ENCODE measurements around the gene CDH13.

Gene CDH13

DNA sequence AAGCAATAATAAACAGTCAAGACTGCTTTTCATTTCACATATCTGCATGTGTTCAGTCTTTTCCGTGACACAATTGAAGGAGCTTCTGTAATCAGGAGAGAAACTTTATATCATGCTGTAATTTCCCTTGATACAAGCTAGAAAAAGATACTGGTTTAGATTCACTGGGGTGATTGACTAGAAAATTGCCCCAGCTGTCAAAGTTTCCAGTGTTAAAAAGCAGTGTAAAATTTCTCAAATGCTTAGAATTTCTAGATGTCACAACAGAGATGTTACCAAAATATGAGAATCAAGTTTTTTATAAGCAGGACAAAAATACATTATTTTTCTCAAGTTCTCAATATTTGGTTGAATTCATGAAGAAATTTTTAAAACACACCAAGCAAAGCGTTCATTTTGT, 888.6 kb downstream of the CDH13 start:
- no peak overlapping the region for H3K4ac ChIP-seq (ENCODE audit: low read depth in 1 of 2, low read length in 2 of 2)
- H3K23ac ChIP-seq (ENCODE audit: low read length in 2 of 2), result no peak overlapping the region
- no peak for DNase-seq
- H3K14ac ChIP-seq (ENCODE audit: low read length in 2 of 2), result no peak overlapping the region
- no peak overlapping the region for H4K91ac ChIP-seq (ENCODE audit: low read length)
- H3K36me3 ChIP-seq (ENCODE audit: control insufficient read depth in 1 of 2, insufficient read depth in 2 of 2, low read depth in 1 of 2, low read length in 2 of 2), result no peaks in the 10 kb centered on the region
- H3K18ac ChIP-seq (ENCODE audit: low read depth in 1 of 2, low read length in 2 of 2), result no peak overlapping the region
- H2BK15ac ChIP-seq (ENCODE audit: low read depth, poor library complexity, severe bottlenecking), result no peak overlapping the region
- peaks cover 10% of the 10 kb centered on the region for H3K9me3 ChIP-seq (ENCODE audit: control insufficient read depth, low read length)
- no peak overlapping the region for H2AK5ac ChIP-seq (ENCODE audit: low read length, severe bottlenecking)
- no peak overlapping the region for H3K9ac ChIP-seq (ENCODE audit: low read length)
- no peak overlapping the region for H2BK12ac ChIP-seq (ENCODE audit: low read length in 2 of 2)
- H3K4me3 ChIP-seq (ENCODE audit: insufficient read depth in 1 of 2, low read depth in 1 of 2, low read length in 2 of 2), result no peak overlapping the region
- no peak overlapping the region for H2BK120ac ChIP-seq (ENCODE audit: low read depth, low read length)
- H4K8ac ChIP-seq (ENCODE audit: low read length), result no peak overlapping the region
- no peaks in the 10 kb centered on the region for H3K27me3 ChIP-seq (ENCODE audit: control insufficient read depth in 1 of 2, insufficient read depth in 1 of 2, low read length in 2 of 2)
- H2AFZ ChIP-seq (ENCODE audit: low read depth, low read length), result no peak overlapping the region
- H2BK5ac ChIP-seq (ENCODE audit: low read depth, low read length, poor library complexity, severe bottlenecking), result no peak overlapping the region
- 100% methylated on average over 1 of the region's 2 CpGs for WGBS
- no peaks in the 10 kb centered on the region for H3K4me1 ChIP-seq (ENCODE audit: control insufficient read depth, insufficient read depth, low read depth, low read length)
- H3K4me2 ChIP-seq (ENCODE audit: low read length, poor library complexity, severe bottlenecking), result no peak overlapping the region
- H3K79me1 ChIP-seq (replicated peaks; ENCODE audit: low read length, poor library complexity, severe bottlenecking), result no peaks in the 10 kb centered on the region
- H3K27ac ChIP-seq (ENCODE audit: low read length, poor library complexity, severe bottlenecking), result no peak overlapping the region

DNA sequence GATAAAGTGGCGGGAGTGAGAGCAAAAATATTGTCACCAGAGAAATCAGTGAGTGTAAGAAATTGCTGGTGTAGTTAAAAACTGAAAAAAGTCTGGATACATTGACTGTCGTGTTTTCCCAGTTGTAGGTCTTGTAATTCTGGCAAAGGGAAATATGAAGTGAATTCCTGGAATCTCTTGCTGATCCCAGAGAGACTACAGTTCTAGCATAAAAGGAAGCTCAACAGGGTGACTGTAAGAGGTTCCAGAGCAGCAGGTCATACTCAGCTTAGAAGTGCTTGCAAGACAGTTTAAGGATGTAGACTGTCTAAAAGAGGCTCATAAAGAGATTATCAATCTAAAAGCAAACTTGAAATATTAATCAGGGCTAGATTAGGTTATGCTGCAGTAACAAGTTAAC, 890.2 kb downstream of the CDH13 start:
- 96% methylated on average over 2 of the region's 2 CpGs for WGBS
- no peak overlapping the region for H3K4me2 ChIP-seq (ENCODE audit: low read length, poor library complexity, severe bottlenecking)
- no peaks in the 10 kb centered on the region for H3K4me1 ChIP-seq (ENCODE audit: control insufficient read depth, insufficient read depth, low read depth, low read length)
- H3K9me3 ChIP-seq (ENCODE audit: control insufficient read depth, low read length), result peaks cover 10% of the 10 kb centered on the region
- H4K91ac ChIP-seq (ENCODE audit: low read length), result no peak overlapping the region
- H3K14ac ChIP-seq (ENCODE audit: low read length in 2 of 2), result no peak overlapping the region
- no peak overlapping the region for H3K18ac ChIP-seq (ENCODE audit: low read depth in 1 of 2, low read length in 2 of 2)
- H2AFZ ChIP-seq (ENCODE audit: low read depth, low read length), result no peak overlapping the region
- H2BK120ac ChIP-seq (ENCODE audit: low read depth, low read length), result no peak overlapping the region
- H3K4ac ChIP-seq (ENCODE audit: low read depth in 1 of 2, low read length in 2 of 2), result no peak overlapping the region
- H2BK12ac ChIP-seq (ENCODE audit: low read length in 2 of 2), result no peak overlapping the region
- no peak overlapping the region for H3K4me3 ChIP-seq (ENCODE audit: insufficient read depth in 1 of 2, low read depth in 1 of 2, low read length in 2 of 2)
- no peaks in the 10 kb centered on the region for H3K79me1 ChIP-seq (replicated peaks; ENCODE audit: low read length, poor library complexity, severe bottlenecking)
- H3K27ac ChIP-seq (ENCODE audit: low read length, poor library complexity, severe bottlenecking), result no peak overlapping the region
- H3K23ac ChIP-seq (ENCODE audit: low read length in 2 of 2), result no peak overlapping the region
- no peaks in the 10 kb centered on the region for H3K27me3 ChIP-seq (ENCODE audit: control insufficient read depth in 1 of 2, insufficient read depth in 1 of 2, low read length in 2 of 2)
- no peaks in the 10 kb centered on the region for H3K36me3 ChIP-seq (ENCODE audit: control insufficient read depth in 1 of 2, insufficient read depth in 2 of 2, low read depth in 1 of 2, low read length in 2 of 2)
- DNase-seq, result no peak
- H2BK5ac ChIP-seq (ENCODE audit: low read depth, low read length, poor library complexity, severe bottlenecking), result no peak overlapping the region
- no peak overlapping the region for H3K9ac ChIP-seq (ENCODE audit: low read length)
- no peak overlapping the region for H4K8ac ChIP-seq (ENCODE audit: low read length)
- no peak overlapping the region for H2BK15ac ChIP-seq (ENCODE audit: low read depth, poor library complexity, severe bottlenecking)
- no peak overlapping the region for H2AK5ac ChIP-seq (ENCODE audit: low read length, severe bottlenecking)

DNA sequence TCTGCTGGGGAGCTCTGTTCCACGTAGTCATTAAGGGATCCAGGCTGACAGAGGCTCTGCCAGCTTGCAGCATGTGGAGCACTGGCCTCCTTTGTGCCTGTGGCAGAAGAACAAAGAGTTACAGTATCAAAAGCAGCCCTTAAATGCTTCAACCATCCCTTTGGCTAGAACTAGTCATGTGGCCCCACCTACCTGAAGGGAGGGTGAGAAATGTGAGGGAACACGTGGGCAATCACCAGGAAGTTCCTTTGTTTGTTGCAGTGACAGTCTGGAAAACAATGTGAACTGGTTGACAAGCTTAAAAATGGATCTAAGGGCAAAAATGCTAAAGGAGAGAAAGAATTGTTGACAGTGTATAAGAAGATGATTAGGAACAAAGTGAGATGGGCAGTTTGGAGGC, 890.6 kb downstream of the CDH13 start:
- Histone ChIP-seq H3K23ac (ENCODE audit: low read length in 2 of 2) (no peak overlapping the region), H2AFZ (ENCODE audit: low read depth, low read length) (no peak overlapping the region), H2AK5ac (ENCODE audit: low read length, severe bottlenecking) (no peak overlapping the region), H2BK5ac (ENCODE audit: low read depth, low read length, poor library complexity, severe bottlenecking) (no peak overlapping the region), H3K4ac (ENCODE audit: low read depth in 1 of 2, low read length in 2 of 2) (no peak overlapping the region), H4K91ac (ENCODE audit: low read length) (no peak overlapping the region), H3K36me3 (ENCODE audit: control insufficient read depth in 1 of 2, insufficient read depth in 2 of 2, low read depth in 1 of 2, low read length in 2 of 2) (no peaks in the 10 kb centered on the region), H3K4me1 (ENCODE audit: control insufficient read depth, insufficient read depth, low read depth, low read length) (no peaks in the 10 kb centered on the region), H3K9me3 (ENCODE audit: control insufficient read depth, low read length) (peaks cover 10% of the 10 kb centered on the region), H3K4me3 (ENCODE audit: insufficient read depth in 1 of 2, low read depth in 1 of 2, low read length in 2 of 2) (no peak overlapping the region), H2BK15ac (ENCODE audit: low read depth, poor library complexity, severe bottlenecking) (no peak overlapping the region), H3K9ac (ENCODE audit: low read length) (no peak overlapping the region), H3K27ac (ENCODE audit: low read length, poor library complexity, severe bottlenecking) (no peak overlapping the region), H3K14ac (ENCODE audit: low read length in 2 of 2) (no peak overlapping the region), H3K79me1 (replicated peaks; ENCODE audit: low read length, poor library complexity, severe bottlenecking) (no peaks in the 10 kb centered on the region), H3K4me2 (ENCODE audit: low read length, poor library complexity, severe bottlenecking) (no peak overlapping the region), H2BK120ac (ENCODE audit: low read depth, low read length) (no peak overlapping the region), H3K18ac (ENCODE audit: low read depth in 1 of 2, low read length in 2 of 2) (no peak overlapping the region), H3K27me3 (ENCODE audit: control insufficient read depth in 1 of 2, insufficient read depth in 1 of 2, low read length in 2 of 2) (no peaks in the 10 kb centered on the region), H2BK12ac (ENCODE audit: low read length in 2 of 2) (no peak overlapping the region), H4K8ac (ENCODE audit: low read length) (no peak overlapping the region)
- DNase-seq, result no peak
- WGBS, result 73% methylated on average over 2 of the region's 2 CpGs

DNA sequence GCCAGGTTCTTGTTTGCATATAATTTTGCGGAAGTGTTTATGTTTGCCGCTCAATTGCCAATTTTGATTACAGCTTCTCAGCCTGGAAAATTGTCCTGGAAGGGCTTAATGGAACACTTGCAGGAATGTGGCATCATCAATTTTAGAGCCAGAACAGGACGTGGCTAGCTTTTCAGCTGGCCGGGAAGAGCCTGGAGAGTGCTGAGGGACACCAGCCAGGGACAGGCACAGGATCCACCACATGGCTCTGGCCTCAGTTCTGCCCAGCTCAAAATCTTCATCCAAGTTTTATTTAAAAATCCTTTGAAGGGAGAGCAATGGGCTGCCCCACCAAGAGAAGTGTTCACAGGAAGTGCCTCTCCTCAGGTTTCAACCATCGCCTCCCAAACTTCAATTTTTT, 893.8 kb downstream of the CDH13 start:
- Histone ChIP-seq H3K18ac (ENCODE audit: low read depth in 1 of 2, low read length in 2 of 2) (no peak overlapping the region), H3K4ac (ENCODE audit: low read depth in 1 of 2, low read length in 2 of 2) (no peak overlapping the region), H2AFZ (ENCODE audit: low read depth, low read length) (no peak overlapping the region), H2AK5ac (ENCODE audit: low read length, severe bottlenecking) (no peak overlapping the region), H3K27me3 (ENCODE audit: control insufficient read depth in 1 of 2, insufficient read depth in 1 of 2, low read length in 2 of 2) (no peaks in the 10 kb centered on the region), H3K14ac (ENCODE audit: low read length in 2 of 2) (no peak overlapping the region), H3K4me3 (ENCODE audit: insufficient read depth in 1 of 2, low read depth in 1 of 2, low read length in 2 of 2) (no peak overlapping the region), H2BK5ac (ENCODE audit: low read depth, low read length, poor library complexity, severe bottlenecking) (no peak overlapping the region), H3K4me2 (ENCODE audit: low read length, poor library complexity, severe bottlenecking) (no peak overlapping the region), H3K27ac (ENCODE audit: low read length, poor library complexity, severe bottlenecking) (no peak overlapping the region), H3K9ac (ENCODE audit: low read length) (no peak overlapping the region), H3K79me1 (replicated peaks; ENCODE audit: low read length, poor library complexity, severe bottlenecking) (no peaks in the 10 kb centered on the region), H3K36me3 (ENCODE audit: control insufficient read depth in 1 of 2, insufficient read depth in 2 of 2, low read depth in 1 of 2, low read length in 2 of 2) (no peaks in the 10 kb centered on the region), H2BK12ac (ENCODE audit: low read length in 2 of 2) (no peak overlapping the region), H4K91ac (ENCODE audit: low read length) (no peak overlapping the region), H2BK120ac (ENCODE audit: low read depth, low read length) (no peak overlapping the region), H4K8ac (ENCODE audit: low read length) (no peak overlapping the region), H3K9me3 (ENCODE audit: control insufficient read depth, low read length) (peaks cover 10% of the 10 kb centered on the region), H3K4me1 (ENCODE audit: control insufficient read depth, insufficient read depth, low read depth, low read length) (no peaks in the 10 kb centered on the region), H3K23ac (ENCODE audit: low read length in 2 of 2) (no peak overlapping the region), H2BK15ac (ENCODE audit: low read depth, poor library complexity, severe bottlenecking) (no peak overlapping the region)
- 96% methylated on average over 5 of the region's 5 CpGs for WGBS
- DNase-seq, result no peak
